Activated CD4-positive, CD25-positive, alpha-beta regulatory T cell treated with anti-CD3 and anti-CD28 coated beads, Interleukin-2, amount 50 U/mL, for 24 hours (primary cell): ENCODE results near the gene SGO2.

ENCODE experiments used
- ATAC-seq, 2 donors: fragments of 150-1000 bp; cut with Tn5 transposase; one replicate each; pipeline ENCODE4 v1.10.0; 2021; ENCODE audit warnings: mild to moderate bottlenecking in 1 of 2, moderate library complexity in 1 of 2

SGO2 gene, protein sequence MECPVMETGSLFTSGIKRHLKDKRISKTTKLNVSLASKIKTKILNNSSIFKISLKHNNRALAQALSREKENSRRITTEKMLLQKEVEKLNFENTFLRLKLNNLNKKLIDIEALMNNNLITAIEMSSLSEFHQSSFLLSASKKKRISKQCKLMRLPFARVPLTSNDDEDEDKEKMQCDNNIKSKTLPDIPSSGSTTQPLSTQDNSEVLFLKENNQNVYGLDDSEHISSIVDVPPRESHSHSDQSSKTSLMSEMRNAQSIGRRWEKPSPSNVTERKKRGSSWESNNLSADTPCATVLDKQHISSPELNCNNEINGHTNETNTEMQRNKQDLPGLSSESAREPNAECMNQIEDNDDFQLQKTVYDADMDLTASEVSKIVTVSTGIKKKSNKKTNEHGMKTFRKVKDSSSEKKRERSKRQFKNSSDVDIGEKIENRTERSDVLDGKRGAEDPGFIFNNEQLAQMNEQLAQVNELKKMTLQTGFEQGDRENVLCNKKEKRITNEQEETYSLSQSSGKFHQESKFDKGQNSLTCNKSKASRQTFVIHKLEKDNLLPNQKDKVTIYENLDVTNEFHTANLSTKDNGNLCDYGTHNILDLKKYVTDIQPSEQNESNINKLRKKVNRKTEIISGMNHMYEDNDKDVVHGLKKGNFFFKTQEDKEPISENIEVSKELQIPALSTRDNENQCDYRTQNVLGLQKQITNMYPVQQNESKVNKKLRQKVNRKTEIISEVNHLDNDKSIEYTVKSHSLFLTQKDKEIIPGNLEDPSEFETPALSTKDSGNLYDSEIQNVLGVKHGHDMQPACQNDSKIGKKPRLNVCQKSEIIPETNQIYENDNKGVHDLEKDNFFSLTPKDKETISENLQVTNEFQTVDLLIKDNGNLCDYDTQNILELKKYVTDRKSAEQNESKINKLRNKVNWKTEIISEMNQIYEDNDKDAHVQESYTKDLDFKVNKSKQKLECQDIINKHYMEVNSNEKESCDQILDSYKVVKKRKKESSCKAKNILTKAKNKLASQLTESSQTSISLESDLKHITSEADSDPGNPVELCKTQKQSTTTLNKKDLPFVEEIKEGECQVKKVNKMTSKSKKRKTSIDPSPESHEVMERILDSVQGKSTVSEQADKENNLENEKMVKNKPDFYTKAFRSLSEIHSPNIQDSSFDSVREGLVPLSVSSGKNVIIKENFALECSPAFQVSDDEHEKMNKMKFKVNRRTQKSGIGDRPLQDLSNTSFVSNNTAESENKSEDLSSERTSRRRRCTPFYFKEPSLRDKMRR

DNA sequence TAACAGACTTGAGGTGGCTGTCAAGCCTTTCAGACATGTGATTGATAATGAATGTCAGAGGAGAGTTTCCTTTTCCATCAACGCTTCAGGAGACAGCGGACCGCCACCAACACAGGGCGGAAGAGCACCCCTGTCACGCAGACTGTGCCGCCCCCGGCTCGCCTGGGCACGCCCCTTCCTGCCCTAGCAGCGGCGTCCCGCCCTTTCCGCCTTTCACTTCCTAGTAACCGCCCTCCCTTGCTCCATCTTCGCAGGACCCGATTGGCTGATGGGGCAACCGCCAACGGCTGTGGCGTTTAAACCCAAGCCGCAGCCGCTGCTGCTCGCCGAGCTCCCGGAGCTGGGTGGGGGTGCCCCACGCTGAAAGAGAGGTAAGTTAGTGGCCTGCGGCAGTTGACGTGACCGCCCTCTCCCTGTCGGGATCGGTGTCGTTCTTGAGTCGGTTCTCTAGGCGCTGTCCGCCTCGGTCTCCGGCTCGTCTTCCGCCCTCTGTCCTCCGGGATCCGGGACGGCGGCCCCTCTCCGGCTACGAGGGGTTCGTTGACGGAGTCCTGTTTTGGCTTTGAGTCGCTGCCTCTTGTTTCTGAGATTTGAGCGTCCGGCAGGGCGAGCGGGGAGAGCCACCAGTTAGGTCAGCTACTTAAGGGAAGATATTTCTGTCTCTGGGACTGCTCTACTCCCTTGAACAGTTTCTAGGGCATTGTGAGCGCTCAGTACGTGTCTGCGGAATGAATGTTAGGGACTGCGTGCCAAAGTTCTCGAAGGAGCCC, at the start of gene SGO2:
SGO2 (plus strand) TSS at position 326 of the 770 bp plus-strand sequence. CDS start 6,769 bp downstream, outside the sequence.
- peak; percentile 100 for ATAC-seq

- ATAC-seq = no peak
These were observed 49.2 kb upstream of the SGO2 start for GRCh38 chr2:200476836-200477235.

DNA sequence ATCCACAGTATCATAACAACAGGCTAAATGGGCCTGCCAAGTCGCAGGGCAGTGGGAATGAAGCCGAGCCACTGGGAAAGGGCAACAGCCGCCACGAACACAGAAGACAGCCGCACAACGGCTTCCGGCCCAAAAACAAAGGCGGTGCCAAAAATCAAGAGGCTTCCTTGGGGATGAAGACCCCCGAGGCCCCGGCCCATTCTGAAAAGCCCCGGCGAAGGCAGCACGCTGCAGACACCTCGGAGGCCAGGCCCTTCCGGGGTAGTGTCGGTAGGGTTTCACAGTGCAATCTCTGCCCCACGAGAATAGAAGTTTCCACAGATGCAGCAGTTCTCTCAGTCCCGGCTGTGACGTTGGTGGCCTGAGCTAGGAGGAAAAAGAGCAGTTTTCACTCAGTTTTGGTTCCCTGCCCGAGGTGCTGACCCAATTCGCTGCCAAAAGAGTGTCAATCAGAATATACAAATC, 48.3 kb upstream of the SGO2 start:
- no peak for ATAC-seq

GRCh38 chr2:200479692-200480265, 46.2 kb upstream of the SGO2 start:
- peak; percentile 34 to 50 for ATAC-seq

DNA sequence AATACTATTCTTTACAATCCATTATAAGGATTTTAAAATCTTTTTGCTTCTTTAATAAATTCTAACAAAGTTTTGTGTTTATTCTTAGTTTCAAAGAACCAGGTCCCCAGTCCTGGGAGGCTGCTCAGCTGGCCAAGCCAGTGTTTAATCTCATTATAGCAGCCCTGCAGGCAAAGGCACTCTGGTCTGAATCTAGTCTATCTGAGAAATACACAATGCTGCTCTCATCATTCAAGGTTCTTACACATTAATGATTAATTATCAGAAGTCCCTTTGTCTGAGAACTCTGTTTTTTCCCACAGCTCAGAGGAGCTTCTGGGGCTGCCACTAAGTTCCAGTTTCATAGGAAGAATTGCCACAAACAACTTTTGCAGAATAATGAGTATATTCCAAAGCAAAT, 43.8 kb upstream of the SGO2 start:
- no peak for ATAC-seq

DNA sequence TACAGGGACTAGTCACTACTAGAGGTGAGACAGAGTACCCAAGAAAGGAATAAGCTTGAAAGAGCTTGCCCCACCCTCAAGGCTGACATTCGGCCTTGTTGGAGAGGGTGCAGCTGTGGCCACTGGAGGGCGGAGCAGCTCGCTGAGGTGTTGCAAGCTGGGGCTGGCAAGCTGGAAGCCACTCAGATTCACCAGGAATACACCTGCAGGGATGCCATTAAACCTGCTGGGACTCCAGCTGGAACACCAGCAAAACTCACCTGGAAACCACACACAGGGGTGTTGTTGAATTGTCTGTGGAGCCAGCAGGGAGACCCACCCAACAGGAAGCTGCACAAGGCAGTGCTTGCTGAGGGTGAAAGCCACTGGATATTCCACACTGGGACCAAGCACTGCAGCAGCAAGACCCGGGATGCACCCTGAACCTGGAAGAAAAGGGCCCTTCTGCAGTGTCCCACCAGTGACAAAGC, 42.2 kb upstream of the SGO2 start:
- no peak for ATAC-seq

- no peak for ATAC-seq
These were observed 41.1 kb upstream of the SGO2 start for GRCh38 chr2:200484934-200485333.

DNA sequence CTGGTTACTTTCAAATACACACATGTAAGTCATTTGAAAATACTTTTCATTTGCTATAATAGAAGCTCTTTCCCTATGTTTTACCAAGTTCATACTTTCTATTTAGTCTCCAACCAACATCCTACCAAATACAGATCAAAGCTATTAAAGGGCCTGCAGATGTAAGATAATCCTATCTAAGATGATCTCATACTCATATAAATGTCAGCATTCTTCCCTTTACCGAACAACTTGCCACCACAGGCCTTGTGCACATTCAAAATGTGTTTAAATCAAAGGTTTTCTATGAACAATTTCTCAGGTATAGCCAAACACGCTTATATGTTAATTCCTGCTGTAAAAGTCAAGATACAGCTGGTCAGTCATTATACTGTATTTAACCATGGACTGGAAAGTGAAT, 39.5 kb upstream of the SGO2 start:
- ATAC-seq = no peak

- ATAC-seq = no peak
These were observed 37.8 kb upstream of the SGO2 start for GRCh38 chr2:200488169-200488568.

DNA sequence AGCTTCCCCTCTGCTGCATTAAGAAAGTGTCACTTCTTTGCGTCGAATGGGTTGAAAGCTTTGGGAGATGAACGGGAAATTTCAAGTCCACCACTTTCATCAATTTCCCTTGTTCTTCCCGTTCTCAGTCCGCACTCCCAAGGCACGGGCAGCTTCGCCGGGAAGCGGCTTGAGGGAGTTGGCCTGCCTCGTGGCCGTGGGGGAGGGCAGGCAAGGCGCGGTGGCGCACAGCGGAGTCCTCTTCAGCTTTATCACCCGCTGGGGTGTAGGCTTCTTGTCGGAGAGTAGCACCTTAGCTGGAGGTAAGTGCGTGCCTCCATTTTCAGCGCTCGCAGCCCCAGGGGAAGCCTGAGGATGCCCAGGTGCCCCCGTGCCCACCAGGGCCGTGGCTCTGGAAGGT, 36.0 kb upstream of the SGO2 start:
- ATAC-seq = no peak

- ATAC-seq = no peak
These were observed 33.4 kb upstream of the SGO2 start for GRCh38 chr2:200492656-200493055.

DNA sequence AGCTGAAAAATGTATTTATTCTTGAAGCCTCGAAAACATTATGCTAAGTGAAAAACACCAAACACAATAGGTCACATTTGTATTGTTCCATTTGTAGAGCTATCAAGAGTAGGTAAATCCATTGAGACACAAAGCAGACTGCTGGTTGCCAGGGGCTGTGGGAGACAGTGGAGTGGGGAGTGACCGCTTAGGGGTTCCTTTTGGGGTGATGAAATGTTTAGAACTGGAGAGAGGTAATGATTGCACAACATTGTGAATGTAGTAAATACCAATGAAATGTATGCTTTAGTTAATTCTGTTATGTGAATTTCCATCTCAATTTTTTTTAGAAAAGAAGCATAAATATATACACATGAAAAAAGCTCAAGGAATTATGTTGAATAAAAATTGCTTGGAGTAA, 32.0 kb upstream of the SGO2 start:
- no peak for ATAC-seq

DNA sequence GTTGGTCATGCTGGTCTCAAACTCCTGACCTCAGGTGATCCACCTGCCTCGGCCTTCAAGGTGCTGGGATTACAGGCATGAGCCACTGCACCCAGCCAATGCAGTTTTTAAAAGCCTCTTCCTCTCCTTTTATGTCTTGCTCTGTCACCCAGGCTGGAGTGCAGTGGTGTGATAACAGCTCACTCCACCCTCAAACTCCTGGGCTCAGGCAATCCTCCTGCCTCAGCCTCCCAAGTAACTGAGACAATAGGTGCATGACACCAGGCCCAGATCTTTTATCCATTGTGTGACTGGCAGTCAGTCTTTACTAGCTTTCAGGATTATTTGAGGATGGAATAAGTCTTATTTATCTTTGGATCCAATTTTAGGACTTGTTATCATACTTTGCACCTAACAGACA, 29.3 kb upstream of the SGO2 start:
- no peak for ATAC-seq

- ATAC-seq = no peak
These were observed 27.4 kb upstream of the SGO2 start for GRCh38 chr2:200498402-200499162.

- no peak for ATAC-seq
These were observed 23.8 kb upstream of the SGO2 start for GRCh38 chr2:200502196-200502595.

DNA sequence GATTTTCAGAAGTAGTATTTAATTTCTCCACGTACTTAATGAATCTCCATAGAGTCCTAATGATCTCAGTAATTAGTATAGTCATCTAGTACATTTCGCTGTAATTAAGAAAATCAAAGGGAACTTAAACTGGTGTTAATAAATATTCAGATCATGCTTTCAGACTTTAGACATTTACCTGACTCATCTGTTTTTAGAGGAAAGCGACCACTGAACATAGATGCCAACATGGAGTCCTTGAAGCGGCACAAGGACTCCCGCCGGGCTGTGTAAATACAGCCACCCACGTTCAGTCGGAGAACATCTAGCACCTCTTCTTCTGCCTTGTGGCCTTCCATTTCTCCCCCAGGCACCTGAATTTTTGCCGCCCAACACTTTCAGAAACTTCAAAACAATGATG, 19.3 kb upstream of the SGO2 start:
- no peak for ATAC-seq

GRCh38 chr2:200507179-200507578, 18.8 kb upstream of the SGO2 start:
- ATAC-seq = no peak

GRCh38 chr2:200509235-200509611, 16.8 kb upstream of the SGO2 start:
- no peak for ATAC-seq

DNA sequence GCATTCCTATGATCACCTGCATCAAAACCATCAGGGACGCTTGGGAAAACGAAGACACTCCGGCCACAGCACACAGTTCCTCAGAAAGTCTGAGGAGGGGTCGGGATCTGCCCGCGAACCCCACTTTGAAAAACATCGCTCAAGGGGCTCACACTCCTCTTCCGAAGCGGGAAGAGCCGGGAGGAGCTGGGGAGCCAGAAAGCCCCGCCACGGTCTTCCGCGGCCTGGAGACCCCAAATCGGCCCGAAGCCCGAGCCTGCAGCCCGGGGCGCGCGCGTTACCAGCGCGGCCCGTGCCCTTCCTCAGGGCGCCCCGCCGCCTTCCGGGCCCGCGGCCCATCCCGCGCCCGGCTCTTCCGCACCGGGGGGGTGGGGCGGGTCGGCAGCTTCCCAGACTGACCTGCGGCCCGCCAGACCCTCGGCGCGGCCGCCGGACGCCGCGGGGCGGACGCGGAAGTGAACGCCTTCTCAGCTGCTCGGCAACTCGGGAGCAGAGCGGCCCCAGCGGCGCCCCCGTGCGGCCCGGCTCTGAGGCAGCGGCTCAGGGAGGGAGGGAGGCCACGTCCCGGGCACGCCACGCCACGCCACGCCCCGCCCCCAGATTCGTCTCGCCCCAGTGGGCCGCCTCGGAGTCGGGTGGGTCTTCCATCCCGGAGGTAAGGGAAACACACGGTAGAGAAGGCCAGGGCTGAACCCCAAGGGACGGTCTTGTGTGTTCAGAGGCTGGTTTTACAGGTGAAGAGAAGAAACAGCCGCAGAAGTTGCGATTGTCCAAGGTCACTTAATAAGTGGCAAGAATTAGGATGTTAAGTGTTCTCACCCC, 16.2 kb upstream of the SGO2 start, which contains the start of gene KCTD18:
KCTD18 (minus strand) TSS at position 457 of the 822 bp plus-strand sequence. CDS start 3,052 bp downstream, outside the sequence.
- peak; percentile 97 for ATAC-seq

DNA sequence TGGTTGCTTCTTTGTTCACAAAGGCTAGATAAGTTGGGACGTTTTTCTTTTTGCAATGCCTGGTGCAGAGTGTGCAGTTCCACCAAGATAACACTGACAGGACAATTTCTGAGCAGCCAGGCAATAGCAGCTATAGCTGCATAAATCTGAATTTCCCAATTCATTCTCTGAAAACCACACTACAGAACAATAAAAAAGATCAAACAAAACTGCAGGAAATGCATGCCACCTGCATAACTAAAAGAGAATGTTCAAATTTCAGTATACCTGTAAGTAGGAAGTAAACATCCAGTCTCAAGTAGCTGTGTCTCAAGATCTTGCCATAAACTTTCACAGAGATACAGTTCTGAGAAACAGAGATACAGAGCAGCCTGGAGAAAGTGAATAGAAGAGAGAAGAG, 10.9 kb upstream of the SGO2 start:
- ATAC-seq = no peak
